Spleen (tissue), 11 donors: ENCODE data around the gene GUCY2C. TPM values are rescaled to one million over a fixed set of nuclear protein-coding genes. Genes with fewer than 3 reads are reported as not detected.

ENCODE experiments used
- DNase-seq: peaks from one replicate; pipeline ENCODE4 v3.0.0-alpha.2; 2020
- H3K27ac ChIP-seq, 8 donors: fragments of 200-600 bp; sonication (generic) in 7 of 8; 1 replicate in 4 of 8; 2 replicates in 4 of 8; pipeline versions ENCODE4 v1.5.0 to v1.8.0; 2016 to 2021; ENCODE audit warnings: inconsistent platforms in 4 of 8, mild to moderate bottlenecking in 4 of 8, moderate library complexity in 1 of 8
- H3K27me3 ChIP-seq, 7 donors: fragments of 200-600 bp; sonication (generic) in 6 of 7; replicated peaks in 1 of 7; 1 replicate in 4 of 7; 2 replicates in 3 of 7; pipeline versions ENCODE4 v1.5.0 to v1.8.0; 2016 to 2021; ENCODE audit warnings: inconsistent platforms in 3 of 7, mild to moderate bottlenecking in 1 of 7
- H3K36me3 ChIP-seq, 6 donors: fragments of 200-600 bp; sonication (generic) in 5 of 6; 1 replicate in 4 of 6; 2 replicates in 2 of 6; pipeline versions ENCODE4 v1.5.0 to v1.8.0; 2016 to 2021; ENCODE audit warnings: inconsistent platforms in 2 of 6
- H3K4me1 ChIP-seq, 6 donors: fragments of 200-600 bp; sonication (generic) in 5 of 6; 1 replicate in 3 of 6; 2 replicates in 3 of 6; pipeline versions ENCODE4 v1.5.0 to v1.8.0; 2016 to 2021; ENCODE audit warnings: inconsistent platforms in 3 of 6
- H3K4me3 ChIP-seq, 8 donors: fragments of 200-600 bp; sonication (generic) in 7 of 8; 1 replicate in 4 of 8; 2 replicates in 4 of 8; pipeline versions ENCODE4 v1.5.0 to v1.8.0; 2016 to 2021; ENCODE audit warnings: inconsistent platforms in 4 of 8, mild to moderate bottlenecking in 4 of 8, moderate library complexity in 2 of 8
- H3K9me3 ChIP-seq, 8 donors: fragments of 200-600 bp; sonication (generic) in 7 of 8; 1 replicate in 4 of 8; 2 replicates in 4 of 8; pipeline versions ENCODE4 v1.5.0 to v1.8.0; 2016 to 2021; ENCODE audit warnings: inconsistent platforms in 4 of 8
- POLR2A ChIP-seq, 3 donors: fragments of 450-650 bp; IDR thresholded peaks; one replicate each; pipeline ENCODE4 v1.5.1; 2017; ENCODE audit warnings: antibody characterized with exemption in 3 of 3, mild to moderate bottlenecking in 1 of 3
- POLR2AphosphoS5 ChIP-seq, 3 donors: sonication (generic); formaldehyde crosslinking; IDR thresholded peaks; one replicate each; pipeline ENCODE4 v1.5.1; 2017; ENCODE audit warnings: antibody characterized with exemption in 3 of 3
- WGBS, 5 donors: extraction: QIAGEN DNeasy Blood & Tissue Kit in 3 of 5; methylation state at CpG; one replicate each; pipeline versions ENCODE4 v1.1.5 to v1.1.7; 2013 to 2018; 5-methylcytosine and 5-hydroxymethylcytosine counted together
- intact Hi-C: fragments of 100-400 bp; cut with DNase I; formaldehyde crosslinking; loops from one replicate; pipeline ENCODE4 v1.15.0; 2023; ENCODE audit warnings: low total_unique reads
- polyA plus RNA-seq, 3 donors: library from polyadenylated mRNA; stranded (reverse); fragments of 200-250 nt; gene quantifications; one replicate each; pipeline ENCODE4 v1.2.1, GENCODE V29; 2013
- total RNA-seq, 7 donors: library from RNA; depleted of rRNA in 3 of 7; stranded (reverse); fragments of >200 nt in 3 of 7; fragmentation: NEBNext Ultra II Directional in 4 of 7; extraction: Animal tissue kit (Norgen Biotek cat#: 25700) in 4 of 7; gene quantifications; one replicate each; pipeline versions ENCODE4 v1.1.0 to v1.2.1, GENCODE V29; 2016 to 2021
- TF ChIP-seq, protein P1 (sequence below), 11 experiments: fragments of 200-600 bp in 7 of 11; fragments of 450-650 bp in 4 of 11; sonication (generic) in 4 of 11; IDR thresholded peaks in 8 of 11; conservative IDR thresholded peaks in 3 of 11; 1 replicate in 7 of 11; 2 replicates in 4 of 11; pipeline versions ENCODE4 v1.4.0 to v1.8.0; 2016 to 2021; ENCODE audit warnings: antibody characterized with exemption in 11 of 11, inconsistent platforms in 4 of 11, mild to moderate bottlenecking in 1 of 11
- donor health status: healthy with polysubstance abuse.
- donor health status: DM: no; HTN: no; CAD: no; lungs with moderate emphysema.
- donor health status: DM: no; HTN: no; CAD: no.
- donor health status: Bipolar disorder and iron deficiency.
- donor health status: healthy.
- donor health status: DM: no; HTN: no; CAD: no.
- donor health status: DM: yes; HTN: yes; CAD: no.

Gene GUCY2C
- total and polyA plus RNA-seq, 10 donors = 0.19 to 0.35 (median 0.26) TPM; not detected in 7

DNA sequence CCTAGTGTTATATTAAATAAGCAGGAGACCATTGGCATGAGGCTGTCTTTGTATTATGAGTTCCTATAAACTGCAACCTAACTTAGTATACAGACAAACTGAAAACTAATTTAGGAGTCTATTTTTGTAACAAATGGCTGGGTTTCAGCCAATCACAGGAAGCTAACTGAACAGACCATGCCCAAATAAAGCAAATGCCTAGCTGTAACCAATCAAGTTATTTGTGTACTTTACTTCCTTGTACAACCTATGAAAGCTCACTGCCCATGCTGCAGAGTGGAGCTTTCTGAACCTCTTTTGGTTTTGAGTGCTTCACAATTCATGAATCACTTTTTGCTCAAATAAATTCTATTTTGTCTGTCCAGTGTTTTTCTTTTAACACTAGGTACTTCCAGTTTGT lies 41.6 kb downstream of the GUCY2C start:
- TF ChIP-seq POLR2AphosphoS5 (IDR thresholded peaks at IDR 0.05) = no peak
- TF ChIP-seq POLR2A (IDR thresholded peaks at IDR 0.05) = no peak
- TF ChIP-seq, protein P1, sequence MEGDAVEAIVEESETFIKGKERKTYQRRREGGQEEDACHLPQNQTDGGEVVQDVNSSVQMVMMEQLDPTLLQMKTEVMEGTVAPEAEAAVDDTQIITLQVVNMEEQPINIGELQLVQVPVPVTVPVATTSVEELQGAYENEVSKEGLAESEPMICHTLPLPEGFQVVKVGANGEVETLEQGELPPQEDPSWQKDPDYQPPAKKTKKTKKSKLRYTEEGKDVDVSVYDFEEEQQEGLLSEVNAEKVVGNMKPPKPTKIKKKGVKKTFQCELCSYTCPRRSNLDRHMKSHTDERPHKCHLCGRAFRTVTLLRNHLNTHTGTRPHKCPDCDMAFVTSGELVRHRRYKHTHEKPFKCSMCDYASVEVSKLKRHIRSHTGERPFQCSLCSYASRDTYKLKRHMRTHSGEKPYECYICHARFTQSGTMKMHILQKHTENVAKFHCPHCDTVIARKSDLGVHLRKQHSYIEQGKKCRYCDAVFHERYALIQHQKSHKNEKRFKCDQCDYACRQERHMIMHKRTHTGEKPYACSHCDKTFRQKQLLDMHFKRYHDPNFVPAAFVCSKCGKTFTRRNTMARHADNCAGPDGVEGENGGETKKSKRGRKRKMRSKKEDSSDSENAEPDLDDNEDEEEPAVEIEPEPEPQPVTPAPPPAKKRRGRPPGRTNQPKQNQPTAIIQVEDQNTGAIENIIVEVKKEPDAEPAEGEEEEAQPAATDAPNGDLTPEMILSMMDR (IDR thresholded peaks at IDR 0.05 in 8 of 11, conservative IDR thresholded peaks at IDR 0.05 in 3 of 11) = no peak
- no peak overlapping the region for H3K27ac ChIP-seq
- no peak overlapping the region for H3K4me3 ChIP-seq
- intact Hi-C loops = no loop called here
- H3K9me3 ChIP-seq = no peaks in the 10 kb centered on the region
- H3K27me3 ChIP-seq = no peaks in the 10 kb centered on the region
- H3K4me1 ChIP-seq = no peaks in the 10 kb centered on the region
- H3K36me3 ChIP-seq = no peaks in the 10 kb centered on the region
- DNase-seq = no peak

DNA sequence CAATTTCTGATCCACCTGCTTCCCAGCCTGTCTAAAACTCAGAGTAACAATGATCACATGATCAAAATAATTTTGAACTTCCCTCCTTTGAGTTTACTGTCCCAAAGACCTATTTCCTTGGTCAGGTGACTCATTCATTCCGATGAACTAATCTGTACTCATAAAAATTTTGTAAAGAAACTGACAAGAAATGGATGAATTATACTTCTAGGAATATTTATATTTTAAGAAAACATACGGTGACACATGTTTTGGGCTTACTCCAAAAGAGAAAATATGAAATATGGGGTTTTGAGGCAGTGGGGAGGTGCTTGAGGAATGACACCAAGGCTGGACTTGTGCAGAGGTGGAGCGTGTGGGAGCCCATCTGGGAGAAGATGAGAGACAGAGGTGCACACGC lies 42.0 kb downstream of the GUCY2C start:
- Histone ChIP-seq H3K27ac (no peak overlapping the region), H3K36me3 (no peaks in the 10 kb centered on the region), H3K4me3 (no peak overlapping the region), H3K4me1 (no peaks in the 10 kb centered on the region), H3K27me3 (no peaks in the 10 kb centered on the region), H3K9me3 (no peaks in the 10 kb centered on the region)
- TF ChIP-seq, protein P1 (IDR thresholded peaks at IDR 0.05 in 8 of 11, conservative IDR thresholded peaks at IDR 0.05 in 3 of 11) = no peak
- TF ChIP-seq POLR2A (IDR thresholded peaks at IDR 0.05) = no peak
- TF ChIP-seq POLR2AphosphoS5 (IDR thresholded peaks at IDR 0.05) = no peak
- intact Hi-C loops = no loop called here
- DNase-seq = no peak
- WGBS, 5 donors = 83 to 92% (median 88%) methylated on average over 4 of the region's 4 CpGs

DNA sequence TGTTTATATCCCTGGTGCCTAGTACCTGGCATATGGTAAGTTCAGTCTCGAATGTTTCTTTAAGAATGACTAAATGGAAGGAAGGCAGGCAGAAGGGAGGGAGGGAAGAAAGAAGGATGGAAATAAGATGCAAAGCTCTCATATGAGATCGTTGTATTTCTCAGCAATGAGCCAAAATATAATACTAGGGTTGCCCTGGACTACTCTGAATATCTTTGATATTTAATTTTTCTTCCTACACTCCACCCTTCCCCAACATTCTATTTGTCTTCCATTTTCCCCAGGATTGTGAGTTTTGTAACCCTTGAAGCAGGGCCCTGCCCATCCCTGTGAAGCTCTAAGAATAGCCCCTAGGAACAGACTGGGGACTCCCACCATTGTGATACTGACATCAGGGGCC lies 43.9 kb downstream of the GUCY2C start:
- TF ChIP-seq POLR2A (IDR thresholded peaks at IDR 0.05) = no peak
- TF ChIP-seq, protein P1 (IDR thresholded peaks at IDR 0.05 in 8 of 11, conservative IDR thresholded peaks at IDR 0.05 in 3 of 11) = no peak
- TF ChIP-seq POLR2AphosphoS5 (IDR thresholded peaks at IDR 0.05) = no peak
- H3K36me3 ChIP-seq = no peaks in the 10 kb centered on the region
- 80 to 96% (median 86%) methylated on average over 2 of the region's 2 CpGs for WGBS, 5 donors
- H3K27ac ChIP-seq = no peak overlapping the region
- peaks cover 0 to 4% (median 0%) of the 10 kb centered on the region in 7 donors for H3K27me3 ChIP-seq
- no peak overlapping the region for H3K4me3 ChIP-seq
- DNase-seq = no peak
- no peaks in the 10 kb centered on the region for H3K9me3 ChIP-seq
- intact Hi-C loops = no loop called here
- H3K4me1 ChIP-seq = no peaks in the 10 kb centered on the region

DNA sequence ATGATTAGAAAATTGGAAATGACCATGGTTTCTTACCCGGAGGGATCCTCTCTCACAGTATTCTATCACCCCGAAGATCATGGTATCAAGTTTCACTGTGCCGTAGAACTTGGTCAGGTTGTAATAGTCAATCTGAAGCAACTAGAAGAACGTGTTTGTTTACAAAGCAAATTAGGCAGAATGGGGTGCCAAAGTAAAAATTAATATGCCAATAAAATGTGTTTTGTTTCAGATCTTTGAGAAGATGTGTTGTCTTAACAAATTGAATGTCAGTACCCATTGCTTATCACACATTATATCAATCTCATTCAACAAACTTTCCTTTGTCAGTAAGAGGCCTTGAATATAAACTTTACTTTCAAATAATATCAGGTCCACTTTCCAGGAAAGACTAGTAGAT lies 45.0 kb downstream of the GUCY2C start:
- Histone ChIP-seq H3K27ac (no peak overlapping the region), H3K4me1 (no peaks in the 10 kb centered on the region), H3K36me3 (no peaks in the 10 kb centered on the region), H3K9me3 (no peaks in the 10 kb centered on the region), H3K4me3 (no peak overlapping the region), H3K27me3 (peaks cover 0 to 4% (median 0%) of the 10 kb centered on the region in 7 donors)
- intact Hi-C loops = no loop called here
- WGBS, 5 donors = 86 to 89% (median 88%) methylated on average over 4 of the region's 4 CpGs
- TF ChIP-seq, protein P1 (IDR thresholded peaks at IDR 0.05 in 8 of 11, conservative IDR thresholded peaks at IDR 0.05 in 3 of 11) = no peak
- TF ChIP-seq POLR2A (IDR thresholded peaks at IDR 0.05) (no peak), POLR2AphosphoS5 (IDR thresholded peaks at IDR 0.05) (no peak)
- DNase-seq = no peak
